Measurements from ENCODE around the gene KIF3A. TPM values are rescaled to one million over a fixed set of nuclear protein-coding genes. Genes with fewer than 3 reads are reported as not detected.

KIF3A gene
- total and polyA plus RNA-seq, 2 experiments from 2014 or later, result 5.4 to 10.5 TPM

DNA sequence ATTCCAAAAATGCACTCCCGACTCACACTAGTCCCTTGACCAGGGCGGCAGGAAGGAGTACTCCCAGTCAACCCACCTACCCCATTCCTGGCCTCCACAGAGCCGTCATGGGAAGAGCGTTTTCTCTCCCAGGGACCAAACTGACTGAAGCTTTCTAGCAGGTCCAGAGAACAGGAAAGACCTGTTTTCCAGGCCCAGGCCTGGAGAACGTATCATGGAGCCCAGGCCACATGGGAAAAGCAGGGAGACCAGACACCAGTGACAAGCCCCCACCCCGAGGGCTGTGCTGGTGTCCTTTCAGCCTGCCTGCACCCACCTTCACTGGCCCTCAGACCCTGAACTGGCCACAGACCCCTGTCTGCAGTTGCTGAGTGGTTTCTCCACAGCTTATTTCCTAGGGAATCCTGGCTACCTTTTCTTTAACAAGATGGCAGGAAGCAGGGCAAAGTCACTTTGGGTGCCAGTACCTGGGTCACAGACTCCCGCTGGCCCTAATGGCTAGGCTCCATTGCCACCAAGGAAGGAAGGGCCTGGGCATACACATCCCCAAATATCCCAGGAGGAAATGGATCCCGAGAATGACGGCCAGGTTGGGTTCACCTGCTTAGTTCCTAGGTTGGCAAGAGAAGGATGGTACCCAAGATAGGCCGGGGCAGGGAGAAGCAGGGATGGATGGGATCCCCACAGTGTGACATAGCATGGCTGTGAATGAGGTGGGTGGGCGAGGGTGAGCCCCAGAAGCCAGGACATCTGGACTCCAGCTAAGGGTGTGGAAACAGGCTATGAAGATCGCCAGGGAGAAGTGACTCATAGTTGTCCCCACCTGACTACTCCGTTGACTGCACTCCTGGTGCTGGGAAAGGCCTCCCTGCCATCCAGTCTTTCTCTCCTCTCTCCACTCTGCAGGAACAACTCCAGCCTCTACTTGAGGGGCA lies 22.0 kb upstream of the KIF3A start:
- Histone ChIP-seq H3K36me3 (peaks cover 14% of the 10 kb centered on the region), H3K27me3 (no peaks in the 10 kb centered on the region)

DNA sequence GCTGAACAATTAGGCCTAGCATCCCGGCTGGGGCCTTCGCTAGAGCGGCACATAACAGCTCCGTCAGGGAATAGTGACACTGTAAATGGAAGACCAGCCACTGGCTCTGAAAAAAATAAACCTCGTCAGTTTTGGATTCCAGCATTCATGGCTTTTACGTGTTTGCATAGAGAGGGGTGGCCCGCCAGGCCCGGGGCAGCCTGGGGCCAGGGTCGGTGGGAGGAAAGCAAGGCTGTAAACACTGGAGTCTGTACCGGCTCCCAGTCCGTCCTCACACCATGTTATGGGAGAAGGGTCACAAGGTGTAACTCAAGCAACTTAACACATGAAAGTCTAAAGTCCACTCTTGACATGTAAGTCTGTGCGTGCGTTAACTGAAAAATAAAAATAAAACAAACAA lies 21.1 kb upstream of the KIF3A start:
- TF ChIP-seq, protein P1, sequence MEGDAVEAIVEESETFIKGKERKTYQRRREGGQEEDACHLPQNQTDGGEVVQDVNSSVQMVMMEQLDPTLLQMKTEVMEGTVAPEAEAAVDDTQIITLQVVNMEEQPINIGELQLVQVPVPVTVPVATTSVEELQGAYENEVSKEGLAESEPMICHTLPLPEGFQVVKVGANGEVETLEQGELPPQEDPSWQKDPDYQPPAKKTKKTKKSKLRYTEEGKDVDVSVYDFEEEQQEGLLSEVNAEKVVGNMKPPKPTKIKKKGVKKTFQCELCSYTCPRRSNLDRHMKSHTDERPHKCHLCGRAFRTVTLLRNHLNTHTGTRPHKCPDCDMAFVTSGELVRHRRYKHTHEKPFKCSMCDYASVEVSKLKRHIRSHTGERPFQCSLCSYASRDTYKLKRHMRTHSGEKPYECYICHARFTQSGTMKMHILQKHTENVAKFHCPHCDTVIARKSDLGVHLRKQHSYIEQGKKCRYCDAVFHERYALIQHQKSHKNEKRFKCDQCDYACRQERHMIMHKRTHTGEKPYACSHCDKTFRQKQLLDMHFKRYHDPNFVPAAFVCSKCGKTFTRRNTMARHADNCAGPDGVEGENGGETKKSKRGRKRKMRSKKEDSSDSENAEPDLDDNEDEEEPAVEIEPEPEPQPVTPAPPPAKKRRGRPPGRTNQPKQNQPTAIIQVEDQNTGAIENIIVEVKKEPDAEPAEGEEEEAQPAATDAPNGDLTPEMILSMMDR (IDR thresholded peaks at IDR 0.05; ENCODE audit: low read depth, low read length), result no peak
- DNase-seq (ENCODE audit: low read depth in 1 of 2, low spot score in 1 of 2), result no peak
- H3K36me3 ChIP-seq, result peaks cover 14% of the 10 kb centered on the region
- no peak overlapping the region for H3K27ac ChIP-seq
- H3K4me3 ChIP-seq, result no peak overlapping the region
- H3K9me3 ChIP-seq (ENCODE audit: low read depth), result no peaks in the 10 kb centered on the region
- H3K27me3 ChIP-seq, result no peaks in the 10 kb centered on the region
- H3K4me1 ChIP-seq (ENCODE audit: low read depth), result no peaks in the 10 kb centered on the region

More for the DNA sequence above, 22.0 kb upstream of the KIF3A start:
- TF ChIP-seq, protein P1 (IDR thresholded peaks at IDR 0.05; ENCODE audit: low read depth, low read length), result no peak
- Histone ChIP-seq H3K27ac (no peak overlapping the region), H3K9me3 (ENCODE audit: low read depth) (no peaks in the 10 kb centered on the region), H3K4me3 (no peak overlapping the region), H3K4me1 (ENCODE audit: low read depth) (no peaks in the 10 kb centered on the region)
- no peak for DNase-seq (ENCODE audit: low read depth in 1 of 2, low spot score in 1 of 2)

DNA sequence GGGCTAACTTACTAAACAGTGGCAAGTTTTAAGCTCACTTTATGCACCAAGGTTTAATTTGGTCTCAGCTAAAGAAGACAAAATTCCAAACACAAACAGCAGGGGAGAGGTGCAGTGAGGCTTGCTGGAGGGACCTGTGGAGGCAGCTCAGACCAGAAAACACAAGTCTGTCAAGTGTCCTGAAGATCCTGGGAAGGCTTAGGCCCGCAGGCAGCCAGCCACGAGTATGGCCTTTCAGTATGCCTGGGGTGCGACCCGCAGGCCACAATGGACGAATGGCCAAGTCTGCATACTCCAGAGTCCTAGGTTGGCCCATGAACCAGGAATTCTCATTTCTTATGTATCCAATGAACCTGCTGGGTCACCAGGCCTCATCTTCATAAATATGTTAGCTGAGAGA lies 19.2 kb upstream of the KIF3A start:
- no peak overlapping the region for H3K27ac ChIP-seq
- no peaks in the 10 kb centered on the region for H3K4me1 ChIP-seq (ENCODE audit: low read depth)
- H3K4me3 ChIP-seq, result no peak overlapping the region
- peaks cover under 1% of the 10 kb centered on the region for H3K27me3 ChIP-seq
- no peaks in the 10 kb centered on the region for H3K9me3 ChIP-seq (ENCODE audit: low read depth)
- TF ChIP-seq, protein P1 (IDR thresholded peaks at IDR 0.05; ENCODE audit: low read depth, low read length), result no peak
- no peak for DNase-seq (ENCODE audit: low read depth in 1 of 2, low spot score in 1 of 2)
- peaks cover 10% of the 10 kb centered on the region for H3K36me3 ChIP-seq

DNA sequence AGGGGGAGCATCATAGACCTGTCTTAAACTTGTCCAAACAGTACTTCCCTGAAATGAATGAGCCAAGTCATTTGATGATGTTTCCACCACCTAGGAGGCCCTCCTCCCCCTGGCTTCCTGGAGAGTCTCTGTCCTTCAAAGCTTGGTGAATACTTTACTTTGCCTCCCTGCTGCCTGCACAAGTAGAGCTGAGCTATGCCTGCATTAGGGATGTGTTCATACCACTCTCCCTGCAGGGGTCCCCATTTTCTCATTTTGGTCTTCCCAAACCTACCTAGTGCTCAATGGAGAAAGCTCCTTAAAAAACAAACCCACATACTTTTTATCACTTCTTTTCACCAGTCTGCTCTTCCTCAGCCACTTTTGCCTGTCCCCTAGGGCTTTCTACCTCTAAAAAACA lies 17.6 kb upstream of the KIF3A start:
- TF ChIP-seq, protein P1 (IDR thresholded peaks at IDR 0.05; ENCODE audit: low read depth, low read length), result peak; percentile 30
- Histone ChIP-seq H3K4me3 (no peak overlapping the region), H3K9me3 (ENCODE audit: low read depth) (no peaks in the 10 kb centered on the region), H3K36me3 (peaks cover 3% of the 10 kb centered on the region), H3K4me1 (ENCODE audit: low read depth) (no peaks in the 10 kb centered on the region), H3K27ac (no peak overlapping the region), H3K27me3 (peaks cover 16% of the 10 kb centered on the region)
- peak; percentile 35 to 58 for DNase-seq (ENCODE audit: low read depth in 1 of 2, low spot score in 1 of 2)

DNA sequence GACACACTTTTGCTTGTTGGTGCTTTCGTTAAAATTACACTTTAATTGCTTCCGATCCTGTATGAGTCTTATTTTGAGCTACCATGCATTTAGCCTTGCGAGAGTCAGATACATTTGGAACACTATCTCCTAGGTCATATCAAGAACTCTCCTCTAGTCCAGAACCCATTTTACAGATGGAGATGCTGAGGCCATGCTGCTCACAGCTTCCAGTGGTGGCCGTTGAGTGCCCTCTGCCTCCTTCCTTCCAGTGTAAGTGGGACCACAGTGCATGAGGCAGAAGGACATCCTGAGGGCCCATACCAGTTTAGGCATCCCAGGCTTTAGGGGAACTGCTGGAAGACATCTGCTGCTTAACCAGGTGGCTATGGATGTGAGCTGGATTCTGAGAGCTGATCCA lies 16.8 kb upstream of the KIF3A start:
- no peak for DNase-seq (ENCODE audit: low read depth in 1 of 2, low spot score in 1 of 2)
- no peak overlapping the region for H3K4me3 ChIP-seq
- H3K27me3 ChIP-seq, result peaks cover 25% of the 10 kb centered on the region
- no peaks in the 10 kb centered on the region for H3K4me1 ChIP-seq (ENCODE audit: low read depth)
- no peak overlapping the region for H3K27ac ChIP-seq
- H3K36me3 ChIP-seq, result peaks cover 3% of the 10 kb centered on the region
- H3K9me3 ChIP-seq (ENCODE audit: low read depth), result no peaks in the 10 kb centered on the region
- TF ChIP-seq, protein P1 (IDR thresholded peaks at IDR 0.05; ENCODE audit: low read depth, low read length), result no peak
